GM23338 (cell line): ENCODE results near the gene ACBD4. TPM values are rescaled to one million over a fixed set of nuclear protein-coding genes. Genes with fewer than 3 reads are reported as not detected.

ENCODE experiments used
- ATAC-seq: fragments of 200-7000 bp; cut with Tn5 transposase; 3 replicates; pipeline ENCODE4 v1.9.1; 2020
- DNase-seq: peaks from one replicate; pipeline ENCODE4 v3.0.0-alpha.2; 2015; ENCODE audit warnings: low spot score
- H2AFZ ChIP-seq: fragments of 200-600 bp; sonication (generic); 2 replicates; pipeline ENCODE4 v1.8.0; 2016; ENCODE audit warnings: antibody characterized with exemption, mild to moderate bottlenecking, moderate library complexity
- H3F3A ChIP-seq: fragments of 200-600 bp; sonication (generic); replicated peaks from 2 replicates; pipeline ENCODE4 v1.8.0; 2017; ENCODE audit warnings: antibody characterized with exemption, mixed run types, low read depth
- H3K27ac ChIP-seq: fragments of 200-600 bp; sonication (generic); 2 replicates; pipeline ENCODE4 v1.6.1; 2016; ENCODE audit warnings: low read depth
- H3K27me3 ChIP-seq: fragments of 200-600 bp; sonication (generic); 2 replicates; pipeline ENCODE4 v1.8.0; 2016; ENCODE audit warnings: mild to moderate bottlenecking, mixed run types, moderate library complexity; ENCODE audit not compliant: insufficient read depth
- H3K36me3 ChIP-seq: fragments of 200-600 bp; sonication (generic); 2 replicates; pipeline ENCODE4 v1.8.0; 2016; ENCODE audit warnings: mild to moderate bottlenecking; ENCODE audit not compliant: insufficient read depth
- H3K4me1 ChIP-seq: fragments of 200-600 bp; sonication (generic); 2 replicates; pipeline ENCODE4 v1.8.0; 2016; ENCODE audit warnings: mild to moderate bottlenecking, moderate library complexity; ENCODE audit not compliant: insufficient read depth
- H3K4me2 ChIP-seq: fragments of 200-600 bp; sonication (generic); 2 replicates; pipeline ENCODE4 v1.7.1; 2017; ENCODE audit warnings: mixed run types
- H3K4me3 ChIP-seq: fragments of 200-600 bp; sonication (generic); 2 replicates; pipeline ENCODE4 v1.6.1; 2016; ENCODE audit warnings: mixed run types
- H3K79me2 ChIP-seq: fragments of 200-600 bp; sonication (generic); replicated peaks from 2 replicates; pipeline ENCODE4 v1.8.0; 2017; ENCODE audit warnings: mild to moderate bottlenecking; ENCODE audit not compliant: insufficient read depth
- H3K9me2 ChIP-seq: fragments of 200-600 bp; sonication (generic); 2 replicates; pipeline ENCODE4 v1.8.0; 2017; ENCODE audit not compliant: insufficient read depth
- H4K20me1 ChIP-seq: fragments of 200-600 bp; sonication (generic); replicated peaks from 2 replicates; pipeline ENCODE4 v1.8.0; 2017; ENCODE audit warnings: mild to moderate bottlenecking; ENCODE audit not compliant: insufficient read depth
- H3K27ac Mint-ChIP-seq: 2 replicates; pipeline ENCODE4 v1.8.0; 2020; ENCODE audit warnings: inconsistent platforms, mild to moderate bottlenecking, moderate library complexity, mixed read lengths
- H3K27me3 Mint-ChIP-seq: 3 replicates; pipeline ENCODE4 v1.8.0; 2022; ENCODE audit warnings: low read depth, mild to moderate bottlenecking, moderate library complexity, mixed read lengths, inconsistent platforms; ENCODE audit not compliant: insufficient read depth, poor library complexity
- H3K36me3 Mint-ChIP-seq: 3 replicates; pipeline ENCODE4 v1.8.0; 2021; ENCODE audit warnings: low read depth, mild to moderate bottlenecking, inconsistent platforms, moderate library complexity, mixed read lengths
- H3K4me1 Mint-ChIP-seq: 3 replicates; pipeline ENCODE4 v1.8.0; 2020; ENCODE audit warnings: mild to moderate bottlenecking, inconsistent platforms, mixed read lengths
- H3K4me3 Mint-ChIP-seq: 3 replicates; pipeline ENCODE4 v1.8.0; 2021; ENCODE audit warnings: moderate library complexity, mild to moderate bottlenecking, inconsistent platforms, mixed read lengths
- H3K9me3 Mint-ChIP-seq: 3 replicates; pipeline ENCODE4 v1.8.0; 2020; ENCODE audit warnings: moderate library complexity, mild to moderate bottlenecking, inconsistent platforms, mixed read lengths
- CREB1 ChIP-seq: fragments of 250-450 bp; sonication (Bioruptor Pico); IDR thresholded peaks from 2 replicates; pipeline ENCODE4 v1.5.0; 2020; ENCODE audit warnings: low read depth, mild to moderate bottlenecking, moderate library complexity
- EZH2 ChIP-seq: fragments of 200-600 bp; sonication (generic); IDR thresholded peaks from one replicate; pipeline ENCODE4 v1.8.0; 2017; ENCODE audit warnings: antibody characterized with exemption, mild to moderate bottlenecking, low read depth; ENCODE audit not compliant: unreplicated experiment
- EZH2phosphoT487 ChIP-seq: fragments of 200-600 bp; sonication (generic); IDR thresholded peaks from one replicate; pipeline ENCODE4 v1.8.1; 2018; ENCODE audit warnings: antibody characterized with exemption; ENCODE audit not compliant: unreplicated experiment
- JUNB ChIP-seq: IDR thresholded peaks from one replicate; pipeline ENCODE4 v1.6.1; 2016; ENCODE audit warnings: antibody characterized with exemption; ENCODE audit not compliant: unreplicated experiment
- NANOG ChIP-seq: IDR thresholded peaks from 2 replicates; pipeline ENCODE4 v1.6.1; 2016; ENCODE audit warnings: antibody characterized with exemption, borderline replicate concordance
- POLR2AphosphoS5 ChIP-seq: IDR thresholded peaks from 2 replicates; pipeline ENCODE4 v1.6.1; 2016; ENCODE audit warnings: antibody characterized with exemption, low read depth
- STAT1 ChIP-seq: IDR thresholded peaks from one replicate; pipeline ENCODE4 v1.6.1; 2016; ENCODE audit warnings: antibody characterized with exemption; ENCODE audit not compliant: unreplicated experiment
- ZNF114 ChIP-seq: fragments of 250-450 bp; sonication (Bioruptor Pico); IDR thresholded peaks from 2 replicates; pipeline ENCODE4 v1.5.0; 2020; ENCODE audit warnings: mild to moderate bottlenecking, moderate library complexity
- ZNF331 ChIP-seq: fragments of 250-450 bp; sonication (Bioruptor Pico); IDR thresholded peaks from 2 replicates; pipeline ENCODE4 v1.5.0; 2020; ENCODE audit warnings: low read depth, mild to moderate bottlenecking, moderate library complexity
- polyA plus RNA-seq: library from polyadenylated mRNA; unstranded; fragments of >200 nt; fragmentation: Nextera tagmentation; extraction: Ambion mirVana; gene quantifications from 2 replicates; pipeline ENCODE4 v1.2.1, GENCODE V29; 2016
- total RNA-seq: library from RNA; depleted of rRNA; stranded (reverse); fragments of >200 nt; shearing (Covaris generic); gene quantifications from 2 replicates; pipeline ENCODE4 v1.2.3, GENCODE V29; 2014
- TF ChIP-seq, protein P1 (sequence below), 2 experiments: fragments of 200-600 bp in 1 of 2; sonication (generic) in 1 of 2; conservative IDR thresholded peaks; 2 replicates each; pipeline versions ENCODE4 v1.5.1 to v1.6.1; 2016 to 2017; ENCODE audit warnings: antibody characterized with exemption in 2 of 2, low read depth in 2 of 2, mild to moderate bottlenecking in 2 of 2, moderate library complexity in 1 of 2
- TF ChIP-seq, protein P2 (sequence below): IDR thresholded peaks from 2 replicates; pipeline ENCODE4 v1.6.1; 2016; ENCODE audit warnings: antibody characterized with exemption
- TF ChIP-seq, protein P3 (sequence below): IDR thresholded peaks from one replicate; pipeline ENCODE4 v1.6.1; 2018; ENCODE audit warnings: antibody characterized with exemption; ENCODE audit not compliant: unreplicated experiment
- TF ChIP-seq, protein P4 (sequence below): fragments of 250-450 bp; sonication (Bioruptor Pico); IDR thresholded peaks from 2 replicates; pipeline ENCODE4 v1.5.0; 2020; ENCODE audit warnings: mild to moderate bottlenecking, moderate library complexity

The ACBD4 gene
- total and polyA plus RNA-seq, 2 experiments from 2014 or later, result 4.5 to 6.7 TPM

DNA sequence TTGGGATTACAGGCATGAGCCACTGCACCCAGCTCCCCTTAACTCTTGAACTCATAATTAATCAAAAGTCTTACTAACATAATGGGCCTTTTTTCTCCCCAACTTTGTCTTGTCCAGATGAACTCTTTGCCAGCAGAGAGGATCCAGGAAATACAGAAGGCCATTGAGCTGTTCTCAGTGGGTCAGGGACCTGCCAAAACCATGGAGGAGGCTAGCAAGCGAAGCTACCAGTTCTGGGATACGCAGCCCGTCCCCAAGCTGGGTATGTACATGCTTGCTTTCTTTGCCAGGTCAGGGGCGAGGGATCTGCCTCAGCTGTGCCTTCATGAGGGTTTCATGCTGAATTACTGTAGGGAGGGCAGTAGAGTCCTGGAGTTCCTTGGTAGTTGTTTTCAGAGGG is 49.1 kb upstream of the ACBD4 start (continued):
- TF ChIP-seq, protein P1, sequence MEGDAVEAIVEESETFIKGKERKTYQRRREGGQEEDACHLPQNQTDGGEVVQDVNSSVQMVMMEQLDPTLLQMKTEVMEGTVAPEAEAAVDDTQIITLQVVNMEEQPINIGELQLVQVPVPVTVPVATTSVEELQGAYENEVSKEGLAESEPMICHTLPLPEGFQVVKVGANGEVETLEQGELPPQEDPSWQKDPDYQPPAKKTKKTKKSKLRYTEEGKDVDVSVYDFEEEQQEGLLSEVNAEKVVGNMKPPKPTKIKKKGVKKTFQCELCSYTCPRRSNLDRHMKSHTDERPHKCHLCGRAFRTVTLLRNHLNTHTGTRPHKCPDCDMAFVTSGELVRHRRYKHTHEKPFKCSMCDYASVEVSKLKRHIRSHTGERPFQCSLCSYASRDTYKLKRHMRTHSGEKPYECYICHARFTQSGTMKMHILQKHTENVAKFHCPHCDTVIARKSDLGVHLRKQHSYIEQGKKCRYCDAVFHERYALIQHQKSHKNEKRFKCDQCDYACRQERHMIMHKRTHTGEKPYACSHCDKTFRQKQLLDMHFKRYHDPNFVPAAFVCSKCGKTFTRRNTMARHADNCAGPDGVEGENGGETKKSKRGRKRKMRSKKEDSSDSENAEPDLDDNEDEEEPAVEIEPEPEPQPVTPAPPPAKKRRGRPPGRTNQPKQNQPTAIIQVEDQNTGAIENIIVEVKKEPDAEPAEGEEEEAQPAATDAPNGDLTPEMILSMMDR (conservative IDR thresholded peaks at IDR 0.05; ENCODE audit: low read depth in 2 of 2), result no peak
- TF ChIP-seq ZNF114 (no peak), EZH2phosphoT487 (no peak), CREB1 (no peak), JUNB (no peak), EZH2 (no peak), ZNF331 (CRISPR knock-in tag) (no peak), NANOG (no peak), STAT1 (no peak), POLR2AphosphoS5 (no peak)
- TF ChIP-seq, protein P2, sequence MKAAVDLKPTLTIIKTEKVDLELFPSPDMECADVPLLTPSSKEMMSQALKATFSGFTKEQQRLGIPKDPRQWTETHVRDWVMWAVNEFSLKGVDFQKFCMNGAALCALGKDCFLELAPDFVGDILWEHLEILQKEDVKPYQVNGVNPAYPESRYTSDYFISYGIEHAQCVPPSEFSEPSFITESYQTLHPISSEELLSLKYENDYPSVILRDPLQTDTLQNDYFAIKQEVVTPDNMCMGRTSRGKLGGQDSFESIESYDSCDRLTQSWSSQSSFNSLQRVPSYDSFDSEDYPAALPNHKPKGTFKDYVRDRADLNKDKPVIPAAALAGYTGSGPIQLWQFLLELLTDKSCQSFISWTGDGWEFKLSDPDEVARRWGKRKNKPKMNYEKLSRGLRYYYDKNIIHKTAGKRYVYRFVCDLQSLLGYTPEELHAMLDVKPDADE, result no peak
- TF ChIP-seq, protein P3, sequence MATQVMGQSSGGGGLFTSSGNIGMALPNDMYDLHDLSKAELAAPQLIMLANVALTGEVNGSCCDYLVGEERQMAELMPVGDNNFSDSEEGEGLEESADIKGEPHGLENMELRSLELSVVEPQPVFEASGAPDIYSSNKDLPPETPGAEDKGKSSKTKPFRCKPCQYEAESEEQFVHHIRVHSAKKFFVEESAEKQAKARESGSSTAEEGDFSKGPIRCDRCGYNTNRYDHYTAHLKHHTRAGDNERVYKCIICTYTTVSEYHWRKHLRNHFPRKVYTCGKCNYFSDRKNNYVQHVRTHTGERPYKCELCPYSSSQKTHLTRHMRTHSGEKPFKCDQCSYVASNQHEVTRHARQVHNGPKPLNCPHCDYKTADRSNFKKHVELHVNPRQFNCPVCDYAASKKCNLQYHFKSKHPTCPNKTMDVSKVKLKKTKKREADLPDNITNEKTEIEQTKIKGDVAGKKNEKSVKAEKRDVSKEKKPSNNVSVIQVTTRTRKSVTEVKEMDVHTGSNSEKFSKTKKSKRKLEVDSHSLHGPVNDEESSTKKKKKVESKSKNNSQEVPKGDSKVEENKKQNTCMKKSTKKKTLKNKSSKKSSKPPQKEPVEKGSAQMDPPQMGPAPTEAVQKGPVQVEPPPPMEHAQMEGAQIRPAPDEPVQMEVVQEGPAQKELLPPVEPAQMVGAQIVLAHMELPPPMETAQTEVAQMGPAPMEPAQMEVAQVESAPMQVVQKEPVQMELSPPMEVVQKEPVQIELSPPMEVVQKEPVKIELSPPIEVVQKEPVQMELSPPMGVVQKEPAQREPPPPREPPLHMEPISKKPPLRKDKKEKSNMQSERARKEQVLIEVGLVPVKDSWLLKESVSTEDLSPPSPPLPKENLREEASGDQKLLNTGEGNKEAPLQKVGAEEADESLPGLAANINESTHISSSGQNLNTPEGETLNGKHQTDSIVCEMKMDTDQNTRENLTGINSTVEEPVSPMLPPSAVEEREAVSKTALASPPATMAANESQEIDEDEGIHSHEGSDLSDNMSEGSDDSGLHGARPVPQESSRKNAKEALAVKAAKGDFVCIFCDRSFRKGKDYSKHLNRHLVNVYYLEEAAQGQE, result no peak

DNA sequence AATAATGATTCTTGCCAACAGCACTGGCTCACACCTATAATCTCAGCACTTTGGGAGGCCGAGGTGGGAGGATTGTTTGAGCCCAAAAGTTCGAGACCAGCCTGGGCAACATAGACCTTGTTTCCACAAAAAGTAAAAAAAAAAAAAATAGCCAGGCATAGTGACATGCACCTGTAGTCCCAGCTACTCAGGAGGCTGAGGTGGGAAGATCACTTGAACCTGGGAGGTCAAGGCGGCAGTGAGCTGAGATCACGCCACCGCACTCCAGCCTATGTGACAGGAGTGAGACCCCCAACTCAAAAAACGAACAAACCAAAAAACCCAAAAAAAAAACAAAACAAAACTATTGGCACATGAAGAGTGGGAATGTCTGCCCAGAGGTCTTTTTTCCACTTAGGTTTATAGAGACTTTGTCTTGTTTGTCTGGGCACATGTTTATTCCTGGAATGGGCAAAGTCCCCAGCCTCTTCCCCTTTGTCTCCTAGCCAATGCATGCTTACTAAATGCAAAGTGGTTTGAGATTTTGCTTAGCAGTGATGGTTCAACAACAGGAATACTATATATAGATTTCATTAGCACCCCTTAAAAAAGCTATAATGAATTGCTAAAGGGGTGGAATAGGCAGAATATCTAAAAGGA is 48.5 kb upstream of the ACBD4 start:
- no peaks in the 10 kb centered on the region for H3K27me3 ChIP-seq
- Mint-ChIP-seq H3K27ac (no peak overlapping the region), H3K36me3 (peaks cover 75% of the 10 kb centered on the region), H3K4me1 (peaks cover 8% of the 10 kb centered on the region), H3K4me3 (no peak overlapping the region), H3K9me3 (no peaks in the 10 kb centered on the region), H3K27me3 (no peaks in the 10 kb centered on the region)
- DNase-seq (no peak), ATAC-seq (no peak)
- H3K4me1 ChIP-seq, result no peaks in the 10 kb centered on the region
- H3K4me3 ChIP-seq, result no peak overlapping the region
- peaks cover 53% of the 10 kb centered on the region for H3K36me3 ChIP-seq
- H3F3A ChIP-seq, result no peaks in the 10 kb centered on the region; the same call in 1 of the 2 replicates
- no peak overlapping the region for H3K4me2 ChIP-seq
- H4K20me1 ChIP-seq, result peaks cover 19% of the 10 kb centered on the region
- no peak overlapping the region for H2AFZ ChIP-seq
- no peaks in the 10 kb centered on the region for H3K79me2 ChIP-seq
- H3K9me2 ChIP-seq, result no peaks in the 10 kb centered on the region
- no peak overlapping the region for H3K27ac ChIP-seq
- TF ChIP-seq POLR2AphosphoS5 (no peak), JUNB (no peak), ZNF114 (no peak)
- TF ChIP-seq, protein P4, sequence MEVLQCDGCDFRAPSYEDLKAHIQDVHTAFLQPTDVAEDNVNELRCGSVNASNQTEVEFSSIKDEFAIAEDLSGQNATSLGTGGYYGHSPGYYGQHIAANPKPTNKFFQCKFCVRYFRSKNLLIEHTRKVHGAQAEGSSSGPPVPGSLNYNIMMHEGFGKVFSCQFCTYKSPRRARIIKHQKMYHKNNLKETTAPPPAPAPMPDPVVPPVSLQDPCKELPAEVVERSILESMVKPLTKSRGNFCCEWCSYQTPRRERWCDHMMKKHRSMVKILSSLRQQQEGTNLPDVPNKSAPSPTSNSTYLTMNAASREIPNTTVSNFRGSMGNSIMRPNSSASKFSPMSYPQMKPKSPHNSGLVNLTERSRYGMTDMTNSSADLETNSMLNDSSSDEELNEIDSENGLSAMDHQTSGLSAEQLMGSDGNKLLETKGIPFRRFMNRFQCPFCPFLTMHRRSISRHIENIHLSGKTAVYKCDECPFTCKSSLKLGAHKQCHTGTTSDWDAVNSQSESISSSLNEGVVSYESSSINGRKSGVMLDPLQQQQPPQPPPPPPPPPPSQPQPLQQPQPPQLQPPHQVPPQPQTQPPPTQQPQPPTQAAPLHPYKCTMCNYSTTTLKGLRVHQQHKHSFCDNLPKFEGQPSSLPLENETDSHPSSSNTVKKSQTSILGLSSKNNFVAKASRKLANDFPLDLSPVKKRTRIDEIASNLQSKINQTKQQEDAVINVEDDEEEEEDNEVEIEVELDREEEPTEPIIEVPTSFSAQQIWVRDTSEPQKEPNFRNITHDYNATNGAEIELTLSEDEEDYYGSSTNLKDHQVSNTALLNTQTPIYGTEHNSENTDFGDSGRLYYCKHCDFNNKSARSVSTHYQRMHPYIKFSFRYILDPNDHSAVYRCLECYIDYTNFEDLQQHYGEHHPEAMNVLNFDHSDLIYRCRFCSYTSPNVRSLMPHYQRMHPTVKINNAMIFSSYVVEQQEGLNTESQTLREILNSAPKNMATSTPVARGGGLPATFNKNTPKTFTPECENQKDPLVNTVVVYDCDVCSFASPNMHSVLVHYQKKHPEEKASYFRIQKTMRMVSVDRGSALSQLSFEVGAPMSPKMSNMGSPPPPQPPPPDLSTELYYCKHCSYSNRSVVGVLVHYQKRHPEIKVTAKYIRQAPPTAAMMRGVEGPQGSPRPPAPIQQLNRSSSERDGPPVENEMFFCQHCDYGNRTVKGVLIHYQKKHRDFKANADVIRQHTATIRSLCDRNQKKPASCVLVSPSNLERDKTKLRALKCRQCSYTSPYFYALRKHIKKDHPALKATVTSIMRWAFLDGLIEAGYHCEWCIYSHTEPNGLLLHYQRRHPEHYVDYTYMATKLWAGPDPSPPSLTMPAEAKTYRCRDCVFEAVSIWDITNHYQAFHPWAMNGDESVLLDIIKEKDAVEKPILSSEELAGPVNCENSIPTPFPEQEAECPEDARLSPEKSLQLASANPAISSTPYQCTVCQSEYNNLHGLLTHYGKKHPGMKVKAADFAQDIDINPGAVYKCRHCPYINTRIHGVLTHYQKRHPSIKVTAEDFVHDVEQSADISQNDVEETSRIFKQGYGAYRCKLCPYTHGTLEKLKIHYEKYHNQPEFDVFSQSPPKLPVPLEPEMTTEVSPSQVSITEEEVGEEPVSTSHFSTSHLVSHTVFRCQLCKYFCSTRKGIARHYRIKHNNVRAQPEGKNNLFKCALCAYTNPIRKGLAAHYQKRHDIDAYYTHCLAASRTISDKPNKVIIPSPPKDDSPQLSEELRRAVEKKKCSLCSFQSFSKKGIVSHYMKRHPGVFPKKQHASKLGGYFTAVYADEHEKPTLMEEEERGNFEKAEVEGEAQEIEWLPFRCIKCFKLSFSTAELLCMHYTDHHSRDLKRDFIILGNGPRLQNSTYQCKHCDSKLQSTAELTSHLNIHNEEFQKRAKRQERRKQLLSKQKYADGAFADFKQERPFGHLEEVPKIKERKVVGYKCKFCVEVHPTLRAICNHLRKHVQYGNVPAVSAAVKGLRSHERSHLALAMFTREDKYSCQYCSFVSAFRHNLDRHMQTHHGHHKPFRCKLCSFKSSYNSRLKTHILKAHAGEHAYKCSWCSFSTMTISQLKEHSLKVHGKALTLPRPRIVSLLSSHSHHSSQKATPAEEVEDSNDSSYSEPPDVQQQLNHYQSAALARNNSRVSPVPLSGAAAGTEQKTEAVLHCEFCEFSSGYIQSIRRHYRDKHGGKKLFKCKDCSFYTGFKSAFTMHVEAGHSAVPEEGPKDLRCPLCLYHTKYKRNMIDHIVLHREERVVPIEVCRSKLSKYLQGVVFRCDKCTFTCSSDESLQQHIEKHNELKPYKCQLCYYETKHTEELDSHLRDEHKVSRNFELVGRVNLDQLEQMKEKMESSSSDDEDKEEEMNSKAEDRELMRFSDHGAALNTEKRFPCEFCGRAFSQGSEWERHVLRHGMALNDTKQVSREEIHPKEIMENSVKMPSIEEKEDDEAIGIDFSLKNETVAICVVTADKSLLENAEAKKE (CRISPR knock-in tag), result no peak
